Measurements from ENCODE around the gene BOK.
"Not testable (repeated sequence)": the region's sequence is repeated elsewhere in the genome, so short reads cannot be mapped to it uniquely, and the experiment has no call there.

The BOK gene

GRCh38 chr2:241517297-241517696 lies 41.2 kb upstream of the BOK start:
- TF ChIP-seq ZNF274 (IDR thresholded peaks at IDR 0.05; ENCODE audit: low read depth, low read length) = no peak
- TF ChIP-seq YY1 (IDR thresholded peaks at IDR 0.05; ENCODE audit: insufficient read depth, insufficient read length) = no peak
- TF ChIP-seq SUZ12 (IDR thresholded peaks at IDR 0.05; ENCODE audit: extremely low read depth, insufficient read depth, insufficient read length) = no peak
- Histone ChIP-seq H3K36me3 (ENCODE audit: insufficient read depth, insufficient read length, low read length) (no peaks in the 10 kb centered on the region), H3K4me1 (ENCODE audit: insufficient read depth, insufficient read length) (no peaks in the 10 kb centered on the region), H3K27me3 (ENCODE audit: insufficient read depth, insufficient read length) (no peaks in the 10 kb centered on the region), H3K4me3 (ENCODE audit: insufficient read length, low read depth) (no peak overlapping the region), H3K9ac (ENCODE audit: insufficient read length, low read depth) (no peak overlapping the region), H3K9me3 (ENCODE audit: insufficient read depth, low read length) (no peaks in the 10 kb centered on the region)
- no peak for DNase-seq (ENCODE audit: low read depth, low spot score)

- Histone ChIP-seq H3K9me3 (ENCODE audit: insufficient read depth, low read length) (peaks cover 5% of the 10 kb centered on the region; the same call in 1 of the 2 replicates), H3K4me3 (ENCODE audit: insufficient read length, low read depth) (no peak overlapping the region), H3K4me1 (ENCODE audit: insufficient read depth, insufficient read length) (no peaks in the 10 kb centered on the region), H3K36me3 (ENCODE audit: insufficient read depth, insufficient read length, low read length) (no peaks in the 10 kb centered on the region), H3K27me3 (ENCODE audit: insufficient read depth, insufficient read length) (no peaks in the 10 kb centered on the region), H3K9ac (ENCODE audit: insufficient read length, low read depth) (no peak overlapping the region)
- DNase-seq (ENCODE audit: low read depth, low spot score) = no peak
- TF ChIP-seq SUZ12 (IDR thresholded peaks at IDR 0.05; ENCODE audit: extremely low read depth, insufficient read depth, insufficient read length) = no peak
- no peak for TF ChIP-seq YY1 (IDR thresholded peaks at IDR 0.05; ENCODE audit: insufficient read depth, insufficient read length)
- no peak for TF ChIP-seq ZNF274 (IDR thresholded peaks at IDR 0.05; ENCODE audit: low read depth, low read length)
Observed at GRCh38 chr2:241519669-241520068, 38.9 kb upstream of the BOK start.

DNA sequence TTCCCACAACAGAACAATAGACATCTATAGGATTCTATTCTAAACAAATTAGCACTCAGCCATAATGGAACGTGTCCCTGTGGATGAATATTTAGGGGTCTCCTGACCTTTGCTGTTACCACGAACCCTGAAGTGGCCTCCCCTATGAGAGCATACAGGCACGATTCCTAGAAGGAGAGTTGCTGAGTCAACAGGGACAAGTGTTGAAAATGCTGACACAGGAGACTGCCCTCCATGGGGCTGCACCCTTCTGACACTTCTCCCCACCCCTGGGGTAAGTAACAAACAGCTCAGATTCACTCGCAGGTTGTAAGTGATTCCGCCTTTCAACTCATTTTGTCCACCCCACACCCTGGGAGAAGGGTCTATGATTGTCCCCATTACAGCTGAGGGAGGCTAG lies 36.1 kb upstream of the BOK start:
- Histone ChIP-seq H3K4me3 (ENCODE audit: insufficient read length, low read depth) (no peak overlapping the region), H3K27me3 (ENCODE audit: insufficient read depth, insufficient read length) (no peaks in the 10 kb centered on the region), H3K36me3 (ENCODE audit: insufficient read depth, insufficient read length, low read length) (no peaks in the 10 kb centered on the region), H3K4me1 (ENCODE audit: insufficient read depth, insufficient read length) (no peaks in the 10 kb centered on the region), H3K9me3 (ENCODE audit: insufficient read depth, low read length) (peaks cover 21% of the 10 kb centered on the region), H3K9ac (ENCODE audit: insufficient read length, low read depth) (no peak overlapping the region)
- no peak for DNase-seq (ENCODE audit: low read depth, low spot score)
- TF ChIP-seq ZNF274 (IDR thresholded peaks at IDR 0.05; ENCODE audit: low read depth, low read length) = no peak
- TF ChIP-seq SUZ12 (IDR thresholded peaks at IDR 0.05; ENCODE audit: extremely low read depth, insufficient read depth, insufficient read length) = no peak
- no peak for TF ChIP-seq YY1 (IDR thresholded peaks at IDR 0.05; ENCODE audit: insufficient read depth, insufficient read length)

- H3K4me3 ChIP-seq (ENCODE audit: insufficient read length, low read depth); H3K36me3 ChIP-seq (ENCODE audit: insufficient read depth, insufficient read length, low read length); DNase-seq (ENCODE audit: low read depth, low spot score); H3K4me1 ChIP-seq (ENCODE audit: insufficient read depth, insufficient read length); H3K9ac ChIP-seq (ENCODE audit: insufficient read length, low read depth); H3K27me3 ChIP-seq (ENCODE audit: insufficient read depth, insufficient read length): not testable (repeated sequence)
- peaks cover 21% of the 10 kb centered on the region for H3K9me3 ChIP-seq (ENCODE audit: insufficient read depth, low read length)
Observed at GRCh38 chr2:241525818-241526780, 32.4 kb upstream of the BOK start.

GRCh38 chr2:241530571-241530970 lies 28.0 kb upstream of the BOK start:
- Histone ChIP-seq H3K9ac (ENCODE audit: insufficient read length, low read depth) (no peak overlapping the region), H3K9me3 (ENCODE audit: insufficient read depth, low read length) (peaks cover 9% of the 10 kb centered on the region; the same call in 1 of the 2 replicates), H3K36me3 (ENCODE audit: insufficient read depth, insufficient read length, low read length) (no peaks in the 10 kb centered on the region), H3K4me1 (ENCODE audit: insufficient read depth, insufficient read length) (no peaks in the 10 kb centered on the region), H3K4me3 (ENCODE audit: insufficient read length, low read depth) (no peak overlapping the region), H3K27me3 (ENCODE audit: insufficient read depth, insufficient read length) (peaks cover 2% of the 10 kb centered on the region)
- DNase-seq (ENCODE audit: low read depth, low spot score) = no peak
- TF ChIP-seq YY1 (IDR thresholded peaks at IDR 0.05; ENCODE audit: insufficient read depth, insufficient read length) = no peak
- TF ChIP-seq ZNF274 (IDR thresholded peaks at IDR 0.05; ENCODE audit: low read depth, low read length) = no peak
- TF ChIP-seq SUZ12 (IDR thresholded peaks at IDR 0.05; ENCODE audit: extremely low read depth, insufficient read depth, insufficient read length) = no peak

GRCh38 chr2:241531161-241531722 lies 27.3 kb upstream of the BOK start:
- no peak overlapping the region for H3K4me3 ChIP-seq (ENCODE audit: insufficient read length, low read depth)
- no peak for DNase-seq (ENCODE audit: low read depth, low spot score)
- no peak for TF ChIP-seq YY1 (IDR thresholded peaks at IDR 0.05; ENCODE audit: insufficient read depth, insufficient read length)
- TF ChIP-seq SUZ12 (IDR thresholded peaks at IDR 0.05; ENCODE audit: extremely low read depth, insufficient read depth, insufficient read length) = no peak
- no peak for TF ChIP-seq ZNF274 (IDR thresholded peaks at IDR 0.05; ENCODE audit: low read depth, low read length)
- no peak overlapping the region for H3K9ac ChIP-seq (ENCODE audit: insufficient read length, low read depth)
- H3K27me3 ChIP-seq (ENCODE audit: insufficient read depth, insufficient read length) = peaks cover 2% of the 10 kb centered on the region
- H3K4me1 ChIP-seq (ENCODE audit: insufficient read depth, insufficient read length) = peaks cover 2% of the 10 kb centered on the region
- peaks cover 5% of the 10 kb centered on the region; the same call in 1 of the 2 replicates for H3K9me3 ChIP-seq (ENCODE audit: insufficient read depth, low read length)
- no peaks in the 10 kb centered on the region for H3K36me3 ChIP-seq (ENCODE audit: insufficient read depth, insufficient read length, low read length)

- Histone ChIP-seq H3K36me3 (ENCODE audit: insufficient read depth, insufficient read length, low read length) (no peaks in the 10 kb centered on the region), H3K4me3 (ENCODE audit: insufficient read length, low read depth) (no peak overlapping the region)
- no peak for DNase-seq (ENCODE audit: low read depth, low spot score)
Observed at GRCh38 chr2:241532168-241532567, 26.4 kb upstream of the BOK start.

More at GRCh38 chr2:241532168-241532567, 26.4 kb upstream of the BOK start:
- Histone ChIP-seq H3K9ac (ENCODE audit: insufficient read length, low read depth) (no peak overlapping the region), H3K9me3 (ENCODE audit: insufficient read depth, low read length) (no peaks in the 10 kb centered on the region), H3K4me1 (ENCODE audit: insufficient read depth, insufficient read length) (peaks cover 3% of the 10 kb centered on the region), H3K27me3 (ENCODE audit: insufficient read depth, insufficient read length) (peaks cover 2% of the 10 kb centered on the region)
- TF ChIP-seq SUZ12 (IDR thresholded peaks at IDR 0.05; ENCODE audit: extremely low read depth, insufficient read depth, insufficient read length) = no peak
- TF ChIP-seq ZNF274 (IDR thresholded peaks at IDR 0.05; ENCODE audit: low read depth, low read length) = no peak
- no peak for TF ChIP-seq YY1 (IDR thresholded peaks at IDR 0.05; ENCODE audit: insufficient read depth, insufficient read length)
